HT-29 (cell line): ENCODE measurements around the gene BCL2. TPM values are rescaled to one million over a fixed set of nuclear protein-coding genes. Genes with fewer than 3 reads are reported as not detected.
"Not testable (repeated sequence)": the region's sequence is repeated elsewhere in the genome, so short reads cannot be mapped to it uniquely, and the experiment has no call there.

ENCODE experiments used
- DNase-seq: peaks from one replicate; pipeline ENCODE4 v3.0.0-alpha.2; 2015; ENCODE audit warnings: low spot score
- total RNA-seq: library from RNA; depleted of rRNA; stranded (reverse); fragments of >200 nt; shearing (Covaris generic); gene quantifications from 2 replicates; pipeline ENCODE4 v1.2.3, GENCODE V29; 2014

The BCL2 gene
- total RNA-seq, 1 experiment from 2014 or later = 0.36 TPM

GRCh38 chr18:63199743-63200241 is 119.8 kb downstream of the BCL2 start:
- no peak for DNase-seq

GRCh38 chr18:63198868-63199742 is 120.5 kb downstream of the BCL2 start:
- DNase-seq = no peak

- no peak for DNase-seq
These were observed 121.3 kb downstream of the BCL2 start for GRCh38 chr18:63198098-63198760.

- DNase-seq = no peak
These were observed 122.2 kb downstream of the BCL2 start for GRCh38 chr18:63197246-63197869.

- no peak for DNase-seq
These were observed 124.0 kb downstream of the BCL2 start for GRCh38 chr18:63195326-63196159.

GRCh38 chr18:63192885-63193349 is 126.7 kb downstream of the BCL2 start:
- DNase-seq = no peak

GRCh38 chr18:63192126-63192884 is 127.3 kb downstream of the BCL2 start:
- no peak for DNase-seq

- no peak for DNase-seq
These were observed 128.2 kb downstream of the BCL2 start for GRCh38 chr18:63191413-63191812.

- DNase-seq = not testable (repeated sequence)
These were observed 128.7 kb downstream of the BCL2 start for GRCh38 chr18:63190838-63191237.

GRCh38 chr18:63189817-63190216 is 129.8 kb downstream of the BCL2 start:
- DNase-seq = no peak

GRCh38 chr18:63189041-63189440 is 130.5 kb downstream of the BCL2 start:
- DNase-seq = no peak

GRCh38 chr18:63187791-63188460 is 131.6 kb downstream of the BCL2 start:
- DNase-seq = no peak

- DNase-seq = no peak
These were observed 132.4 kb downstream of the BCL2 start for GRCh38 chr18:63187223-63187574.

- no peak for DNase-seq
These were observed 132.9 kb downstream of the BCL2 start for GRCh38 chr18:63186520-63187222.

GRCh38 chr18:63185984-63186383 is 133.6 kb downstream of the BCL2 start:
- no peak for DNase-seq

GRCh38 chr18:63183952-63184770 is 135.4 kb downstream of the BCL2 start:
- DNase-seq = no peak

GRCh38 chr18:63183378-63183777 is 136.2 kb downstream of the BCL2 start:
- DNase-seq = no peak

- no peak for DNase-seq
These were observed 136.7 kb downstream of the BCL2 start for GRCh38 chr18:63182861-63183260.
